Transverse colon (tissue), 4 donors: ENCODE results near the gene SPINK4. TPM values are rescaled to one million over a fixed set of nuclear protein-coding genes. Genes with fewer than 3 reads are reported as not detected.

ENCODE experiments used
- DNase-seq: peaks from one replicate; pipeline ENCODE4 v3.0.0-alpha.2; 2019
- H3K27ac ChIP-seq, 4 donors: fragments of 200-600 bp; sonication (generic); 2 replicates each; pipeline ENCODE4 v1.5.1; 2016 to 2018; ENCODE audit warnings: inconsistent platforms in 4 of 4
- H3K27me3 ChIP-seq: fragments of 200-600 bp; sonication (generic); 2 replicates; pipeline ENCODE4 v1.5.1; 2017; ENCODE audit warnings: inconsistent platforms
- H3K36me3 ChIP-seq, 4 donors: fragments of 200-600 bp; sonication (generic); 2 replicates each; pipeline ENCODE4 v1.5.1; 2017 to 2019; ENCODE audit warnings: inconsistent platforms in 4 of 4
- H3K4me1 ChIP-seq, 4 donors: fragments of 200-600 bp; sonication (generic); 2 replicates each; pipeline ENCODE4 v1.5.1; 2017 to 2020; ENCODE audit warnings: inconsistent platforms in 4 of 4
- H3K4me3 ChIP-seq, 4 donors: fragments of 200-600 bp; sonication (generic); 1 replicate in 1 of 4; 2 replicates in 3 of 4; pipeline versions ENCODE4 v1.5.1 to v1.6.1; 2017 to 2019; ENCODE audit warnings: inconsistent platforms in 4 of 4
- H3K9me3 ChIP-seq, 2 donors: fragments of 200-600 bp; sonication (generic); 2 replicates each; pipeline ENCODE4 v1.5.1; 2017 to 2019; ENCODE audit warnings: inconsistent platforms in 2 of 2
- EP300 ChIP-seq: sonication (generic); formaldehyde crosslinking; IDR thresholded peaks from one replicate; pipeline ENCODE4 v1.6.1; 2017; ENCODE audit warnings: antibody characterized with exemption, low read depth
- POLR2A ChIP-seq: fragments of 450-650 bp; IDR thresholded peaks from one replicate; pipeline ENCODE4 v1.6.1; 2016; ENCODE audit warnings: antibody characterized with exemption, mild to moderate bottlenecking, moderate library complexity
- POLR2AphosphoS5 ChIP-seq, 3 donors: sonication (generic); formaldehyde crosslinking; IDR thresholded peaks; one replicate each; pipeline ENCODE4 v1.6.1; 2016; ENCODE audit warnings: antibody characterized with exemption in 3 of 3
- WGBS, 2 donors: methylation state at CpG; one replicate each; pipeline ENCODE4 v1.1.5; 2018; ENCODE audit warnings: low coverage in 1 of 2; 5-methylcytosine and 5-hydroxymethylcytosine counted together
- in situ Hi-C, 4 donors: fragments of 200-750 bp; cut with MboI; loops; one replicate each; pipeline versions ENCODE4 v1.15.0 to v1.15.1; 2017; ENCODE audit warnings: low sequenced_read_pairs in 3 of 4, low pct_ligation_motif_present in 1 of 4, low pct_unique_long_range_greater_than_20kb in 1 of 4
- intact Hi-C: fragments of 100-400 bp; cut with DNase I; formaldehyde crosslinking; loops from one replicate; pipeline ENCODE4 v1.15.1; 2023; ENCODE audit warnings: low total_unique reads
- total RNA-seq, 4 donors: library from RNA; depleted of rRNA; stranded (reverse); fragments of >200 nt; gene quantifications; one replicate each; pipeline ENCODE4 v1.1.0, GENCODE V29; 2016
- TF ChIP-seq, protein P1 (sequence below), 5 experiments: fragments of 200-600 bp in 3 of 5; fragments of 450-650 bp in 2 of 5; sonication (generic) in 3 of 5; IDR thresholded peaks; 1 replicate in 2 of 5; 2 replicates in 3 of 5; pipeline ENCODE4 v1.5.1; 2016 to 2017; ENCODE audit warnings: antibody characterized with exemption in 5 of 5, inconsistent platforms in 3 of 5, mild to moderate bottlenecking in 2 of 5, moderate library complexity in 1 of 5

The SPINK4 gene
- total RNA-seq, 4 donors from 2014 or later, result 6.6 to 77.8 TPM; not detected in 2

GRCh38 chr9:33229359-33230114, 10.4 kb upstream of the SPINK4 start:
- intact Hi-C loops, result no loop called here
- in situ Hi-C loops, result loop anchor here in 3 of 4 donors (5.0 to 10.0 kb wide), 3 partner anchors 55 to 155 kb away; partner anchors contain the start of gene SMU1 (in 1 of the 3)
- peak; percentile 93 for DNase-seq
- Histone ChIP-seq H3K9me3 (no peaks in the 10 kb centered on the region), H3K27ac (peak overlapping the region; percentile 65 to 71 (median 69)), H3K36me3 (no peaks in the 10 kb centered on the region), H3K4me1 (peaks cover 6 to 34% (median 22%) of the 10 kb centered on the region in 4 donors), H3K27me3 (no peaks in the 10 kb centered on the region), H3K4me3 (no peak overlapping the region)
- TF ChIP-seq, protein P1, sequence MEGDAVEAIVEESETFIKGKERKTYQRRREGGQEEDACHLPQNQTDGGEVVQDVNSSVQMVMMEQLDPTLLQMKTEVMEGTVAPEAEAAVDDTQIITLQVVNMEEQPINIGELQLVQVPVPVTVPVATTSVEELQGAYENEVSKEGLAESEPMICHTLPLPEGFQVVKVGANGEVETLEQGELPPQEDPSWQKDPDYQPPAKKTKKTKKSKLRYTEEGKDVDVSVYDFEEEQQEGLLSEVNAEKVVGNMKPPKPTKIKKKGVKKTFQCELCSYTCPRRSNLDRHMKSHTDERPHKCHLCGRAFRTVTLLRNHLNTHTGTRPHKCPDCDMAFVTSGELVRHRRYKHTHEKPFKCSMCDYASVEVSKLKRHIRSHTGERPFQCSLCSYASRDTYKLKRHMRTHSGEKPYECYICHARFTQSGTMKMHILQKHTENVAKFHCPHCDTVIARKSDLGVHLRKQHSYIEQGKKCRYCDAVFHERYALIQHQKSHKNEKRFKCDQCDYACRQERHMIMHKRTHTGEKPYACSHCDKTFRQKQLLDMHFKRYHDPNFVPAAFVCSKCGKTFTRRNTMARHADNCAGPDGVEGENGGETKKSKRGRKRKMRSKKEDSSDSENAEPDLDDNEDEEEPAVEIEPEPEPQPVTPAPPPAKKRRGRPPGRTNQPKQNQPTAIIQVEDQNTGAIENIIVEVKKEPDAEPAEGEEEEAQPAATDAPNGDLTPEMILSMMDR (IDR thresholded peaks at IDR 0.05), result peak; percentile 24 to 90 (median 65)
- TF ChIP-seq EP300, result no peak
- peak in 2 of 3 donors; percentile 71 to 84 for TF ChIP-seq POLR2AphosphoS5 (IDR thresholded peaks at IDR 0.05)
- no peak for TF ChIP-seq POLR2A
- 53 to 57% methylated on average over 1 to 9 of the region's 9 CpGs for WGBS, 2 donors

- WGBS, 2 donors, result 84 to 85% methylated on average over 6 to 13 of the region's 13 CpGs
- TF ChIP-seq EP300 (no peak), POLR2A (no peak), POLR2AphosphoS5 (IDR thresholded peaks at IDR 0.05) (no peak)
- TF ChIP-seq, protein P1 (IDR thresholded peaks at IDR 0.05), result no peak
- in situ Hi-C loops (no loop called here), intact Hi-C loops (no loop called here)
- Histone ChIP-seq H3K4me3 (no peak overlapping the region), H3K4me1 (peaks cover 0 to 35% (median 22%) of the 10 kb centered on the region in 4 donors), H3K36me3 (no peaks in the 10 kb centered on the region), H3K9me3 (no peaks in the 10 kb centered on the region), H3K27me3 (no peaks in the 10 kb centered on the region), H3K27ac (peak overlapping the region in 2 of 4 donors; percentile 70 to 71)
- no peak for DNase-seq
Measured at GRCh38 chr9:33230756-33231622, 9.0 kb upstream of the SPINK4 start.

DNA sequence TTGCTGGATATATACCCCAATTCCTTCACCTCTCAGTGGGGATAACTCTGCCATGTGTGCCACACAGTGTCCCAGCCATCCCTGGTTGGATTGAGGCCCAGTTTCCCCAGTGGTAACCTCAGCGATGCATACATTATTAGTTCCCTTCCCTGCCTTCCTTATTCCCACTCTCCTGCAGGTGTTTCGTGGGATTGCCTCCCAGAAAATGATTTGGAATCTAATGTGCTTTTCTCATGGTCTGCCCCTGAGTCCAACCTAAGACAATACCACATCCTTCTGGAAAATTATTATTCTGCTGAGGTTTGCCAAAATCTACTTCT, 8.4 kb upstream of the SPINK4 start:
- H3K27me3 ChIP-seq, result no peaks in the 10 kb centered on the region
- intact Hi-C loops, result no loop called here
- peaks cover 0 to 33% (median 22%) of the 10 kb centered on the region in 4 donors for H3K4me1 ChIP-seq
- 87% methylated on average over 2 of the region's 2 CpGs; no CpG with 5 or more reads in 1 of the 2 donors for WGBS, 2 donors
- no peak overlapping the region for H3K4me3 ChIP-seq
- H3K27ac ChIP-seq, result no peak overlapping the region
- TF ChIP-seq POLR2A, result no peak
- TF ChIP-seq POLR2AphosphoS5 (IDR thresholded peaks at IDR 0.05), result no peak
- no peak for TF ChIP-seq EP300
- TF ChIP-seq, protein P1 (IDR thresholded peaks at IDR 0.05), result no peak
- no peaks in the 10 kb centered on the region for H3K9me3 ChIP-seq
- no peaks in the 10 kb centered on the region for H3K36me3 ChIP-seq
- DNase-seq, result no peak
- in situ Hi-C loops, result no loop called here

- H3K27ac ChIP-seq, result peak overlapping the region in 3 of 4 donors; percentile 78 to 86 (median 83)
- H3K4me3 ChIP-seq, result no peak overlapping the region
- DNase-seq, result no peak
- in situ Hi-C loops (no loop called here), intact Hi-C loops (no loop called here)
- TF ChIP-seq EP300, result no peak
- TF ChIP-seq, protein P1 (IDR thresholded peaks at IDR 0.05), result no peak
- no peak for TF ChIP-seq POLR2A
- TF ChIP-seq POLR2AphosphoS5 (IDR thresholded peaks at IDR 0.05), result no peak
- peaks cover 0 to 33% (median 22%) of the 10 kb centered on the region in 4 donors for H3K4me1 ChIP-seq
- no peaks in the 10 kb centered on the region for H3K36me3 ChIP-seq
- WGBS, 2 donors, result 93 to 94% methylated on average over 5 to 6 of the region's 6 CpGs
- H3K9me3 ChIP-seq, result no peaks in the 10 kb centered on the region
- H3K27me3 ChIP-seq, result no peaks in the 10 kb centered on the region
Measured at GRCh38 chr9:33232815-33233214, 7.2 kb upstream of the SPINK4 start.
